HEK293 (cell line): ENCODE data around the gene KIRREL3.

Experiments
- MYNN ChIP-seq: fragments of 450-650 bp; formaldehyde crosslinking; IDR thresholded peaks from 2 replicates; pipeline ENCODE4 v1.5.1; 2016; ENCODE audit warnings: missing biosample characterization, missing genetic modification characterization, borderline replicate concordance
- ZBTB17 ChIP-seq: fragments of 450-650 bp; formaldehyde crosslinking; IDR thresholded peaks from 2 replicates; pipeline ENCODE4 v1.5.1; 2016; ENCODE audit warnings: missing biosample characterization, missing genetic modification characterization
- ZNF394 ChIP-seq: fragments of 450-650 bp; formaldehyde crosslinking; IDR thresholded peaks from 2 replicates; pipeline ENCODE4 v1.5.1; 2016; ENCODE audit warnings: missing biosample characterization, missing genetic modification characterization, mild to moderate bottlenecking, moderate library complexity, borderline replicate concordance
- ZNF585B ChIP-seq: fragments of 450-650 bp; formaldehyde crosslinking; IDR thresholded peaks from 2 replicates; pipeline ENCODE4 v1.5.1; 2016; ENCODE audit warnings: missing biosample characterization, missing genetic modification characterization
- TF ChIP-seq, protein P1 (sequence below): fragments of 450-650 bp; formaldehyde crosslinking; IDR thresholded peaks from 2 replicates; pipeline ENCODE4 v1.5.1; 2016; ENCODE audit warnings: missing biosample characterization, missing genetic modification characterization
- TF ChIP-seq, protein P2 (sequence below): fragments of 450-650 bp; formaldehyde crosslinking; IDR thresholded peaks from 2 replicates; pipeline ENCODE4 v1.5.1; 2016; ENCODE audit warnings: missing biosample characterization, missing genetic modification characterization, low read depth
- TF ChIP-seq, protein P3 (sequence below): fragments of 450-650 bp; formaldehyde crosslinking; IDR thresholded peaks from 2 replicates; pipeline ENCODE4 v1.5.1; 2016; ENCODE audit warnings: missing biosample characterization, missing genetic modification characterization
- TF ChIP-seq, protein P4 (sequence below): fragments of 450-650 bp; formaldehyde crosslinking; IDR thresholded peaks from 2 replicates; pipeline ENCODE4 v1.5.1; 2016; ENCODE audit warnings: missing biosample characterization, missing genetic modification characterization, borderline replicate concordance

DNA sequence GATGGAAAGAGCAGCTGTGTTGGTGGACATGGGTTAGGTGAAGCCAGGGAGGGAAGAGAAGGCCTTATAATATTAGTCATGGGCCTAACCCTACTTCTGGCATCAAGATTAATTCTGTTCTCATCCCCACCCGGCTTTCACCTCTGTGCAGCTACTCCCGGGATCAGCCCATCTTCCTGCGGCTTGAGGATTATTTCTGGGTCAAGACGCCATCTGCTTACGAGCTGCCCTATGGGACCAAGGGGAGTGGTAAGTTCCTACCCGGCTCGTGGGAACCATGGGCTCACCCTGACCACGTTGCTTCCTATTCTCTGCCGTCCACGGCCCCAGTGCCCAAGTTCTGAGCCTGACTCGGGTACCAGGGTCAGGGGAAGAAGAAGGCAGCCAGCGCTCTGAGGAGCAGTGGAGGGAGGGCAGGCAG lies 593.5 kb downstream of the KIRREL3 start:
- TF ChIP-seq, protein P1, sequence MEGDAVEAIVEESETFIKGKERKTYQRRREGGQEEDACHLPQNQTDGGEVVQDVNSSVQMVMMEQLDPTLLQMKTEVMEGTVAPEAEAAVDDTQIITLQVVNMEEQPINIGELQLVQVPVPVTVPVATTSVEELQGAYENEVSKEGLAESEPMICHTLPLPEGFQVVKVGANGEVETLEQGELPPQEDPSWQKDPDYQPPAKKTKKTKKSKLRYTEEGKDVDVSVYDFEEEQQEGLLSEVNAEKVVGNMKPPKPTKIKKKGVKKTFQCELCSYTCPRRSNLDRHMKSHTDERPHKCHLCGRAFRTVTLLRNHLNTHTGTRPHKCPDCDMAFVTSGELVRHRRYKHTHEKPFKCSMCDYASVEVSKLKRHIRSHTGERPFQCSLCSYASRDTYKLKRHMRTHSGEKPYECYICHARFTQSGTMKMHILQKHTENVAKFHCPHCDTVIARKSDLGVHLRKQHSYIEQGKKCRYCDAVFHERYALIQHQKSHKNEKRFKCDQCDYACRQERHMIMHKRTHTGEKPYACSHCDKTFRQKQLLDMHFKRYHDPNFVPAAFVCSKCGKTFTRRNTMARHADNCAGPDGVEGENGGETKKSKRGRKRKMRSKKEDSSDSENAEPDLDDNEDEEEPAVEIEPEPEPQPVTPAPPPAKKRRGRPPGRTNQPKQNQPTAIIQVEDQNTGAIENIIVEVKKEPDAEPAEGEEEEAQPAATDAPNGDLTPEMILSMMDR (tag by site-specific recombination): no peak
- TF ChIP-seq, protein P2, sequence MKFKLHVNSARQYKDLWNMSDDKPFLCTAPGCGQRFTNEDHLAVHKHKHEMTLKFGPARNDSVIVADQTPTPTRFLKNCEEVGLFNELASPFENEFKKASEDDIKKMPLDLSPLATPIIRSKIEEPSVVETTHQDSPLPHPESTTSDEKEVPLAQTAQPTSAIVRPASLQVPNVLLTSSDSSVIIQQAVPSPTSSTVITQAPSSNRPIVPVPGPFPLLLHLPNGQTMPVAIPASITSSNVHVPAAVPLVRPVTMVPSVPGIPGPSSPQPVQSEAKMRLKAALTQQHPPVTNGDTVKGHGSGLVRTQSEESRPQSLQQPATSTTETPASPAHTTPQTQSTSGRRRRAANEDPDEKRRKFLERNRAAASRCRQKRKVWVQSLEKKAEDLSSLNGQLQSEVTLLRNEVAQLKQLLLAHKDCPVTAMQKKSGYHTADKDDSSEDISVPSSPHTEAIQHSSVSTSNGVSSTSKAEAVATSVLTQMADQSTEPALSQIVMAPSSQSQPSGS (tag by site-specific recombination): no peak
- no peak for TF ChIP-seq ZBTB17 (tag by site-specific recombination)
- TF ChIP-seq ZNF394 (tag by site-specific recombination): no peak
- TF ChIP-seq ZNF585B (tag by site-specific recombination): no peak
- TF ChIP-seq MYNN: no peak
- TF ChIP-seq, protein P3, sequence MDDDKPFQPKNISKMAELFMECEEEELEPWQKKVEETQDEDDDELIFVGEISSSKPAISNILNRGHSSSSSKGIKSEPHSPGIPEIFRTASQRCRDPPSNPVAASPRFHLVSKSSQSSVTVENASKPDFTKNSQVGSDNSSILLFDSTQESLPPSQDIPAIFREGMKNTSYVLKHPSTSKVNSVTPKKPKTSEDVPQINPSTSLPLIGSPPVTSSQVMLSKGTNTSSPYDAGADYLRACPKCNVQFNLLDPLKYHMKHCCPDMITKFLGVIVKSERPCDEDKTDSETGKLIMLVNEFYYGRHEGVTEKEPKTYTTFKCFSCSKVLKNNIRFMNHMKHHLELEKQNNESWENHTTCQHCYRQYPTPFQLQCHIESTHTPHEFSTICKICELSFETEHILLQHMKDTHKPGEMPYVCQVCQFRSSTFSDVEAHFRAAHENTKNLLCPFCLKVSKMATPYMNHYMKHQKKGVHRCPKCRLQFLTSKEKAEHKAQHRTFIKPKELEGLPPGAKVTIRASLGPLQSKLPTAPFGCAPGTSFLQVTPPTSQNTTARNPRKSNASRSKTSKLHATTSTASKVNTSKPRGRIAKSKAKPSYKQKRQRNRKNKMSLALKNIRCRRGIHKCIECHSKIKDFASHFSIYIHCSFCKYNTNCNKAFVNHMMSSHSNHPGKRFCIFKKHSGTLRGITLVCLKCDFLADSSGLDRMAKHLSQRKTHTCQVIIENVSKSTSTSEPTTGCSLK (tag by site-specific recombination): no peak
- TF ChIP-seq, protein P4, sequence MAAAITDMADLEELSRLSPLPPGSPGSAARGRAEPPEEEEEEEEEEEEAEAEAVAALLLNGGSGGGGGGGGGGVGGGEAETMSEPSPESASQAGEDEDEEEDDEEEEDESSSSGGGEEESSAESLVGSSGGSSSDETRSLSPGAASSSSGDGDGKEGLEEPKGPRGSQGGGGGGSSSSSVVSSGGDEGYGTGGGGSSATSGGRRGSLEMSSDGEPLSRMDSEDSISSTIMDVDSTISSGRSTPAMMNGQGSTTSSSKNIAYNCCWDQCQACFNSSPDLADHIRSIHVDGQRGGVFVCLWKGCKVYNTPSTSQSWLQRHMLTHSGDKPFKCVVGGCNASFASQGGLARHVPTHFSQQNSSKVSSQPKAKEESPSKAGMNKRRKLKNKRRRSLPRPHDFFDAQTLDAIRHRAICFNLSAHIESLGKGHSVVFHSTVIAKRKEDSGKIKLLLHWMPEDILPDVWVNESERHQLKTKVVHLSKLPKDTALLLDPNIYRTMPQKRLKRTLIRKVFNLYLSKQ (tag by site-specific recombination): no peak
